IMR-90 (cell line): ENCODE results near the gene CC2D2B. TPM values are rescaled to one million over a fixed set of nuclear protein-coding genes. Genes with fewer than 3 reads are reported as not detected.
"Not testable (repeated sequence)": the region's sequence is repeated elsewhere in the genome, so short reads cannot be mapped to it uniquely, and the experiment has no call there.

Source experiments
- ATAC-seq: fragments of 200-7000 bp; cut with Tn5 transposase; 2 replicates; pipeline ENCODE4 v1.9.1; 2020; ENCODE audit warnings: low read depth, mild to moderate bottlenecking, moderate library complexity
- BruUV-seq: library from RNA; stranded (reverse); fragments of 400-500 nt; replicated peaks from 2 replicates; lab custom pipeline; 2021; lab: Mats Ljungman, UMichigan
- CTCF ChIA-PET: fragments of 300-600 bp; formaldehyde crosslinking; extraction: SDS; loops from one replicate; lab custom pipeline; 2021; ENCODE audit warnings: antibody characterized with exemption; lab: Yijun Ruan, JAX
- POLR2A ChIA-PET: fragments of 300-600 bp; sonication (Branson Sonifier 250); formaldehyde crosslinking; loops from one replicate; lab custom pipeline; 2022; ENCODE audit warnings: antibody characterized with exemption; ENCODE audit not compliant: unreplicated experiment; lab: Charles Lee
- DNase-seq: peaks from one replicate; pipeline ENCODE4 v3.0.0; 2013
- H2AFZ ChIP-seq: replicated peaks from 2 replicates; pipeline ENCODE3; 2013; ENCODE audit warnings: low read length, mild to moderate bottlenecking; ENCODE audit not compliant: poor library complexity
- H2AK5ac ChIP-seq: 2 replicates; pipeline ENCODE4 v1.6.1; 2013; ENCODE audit warnings: low read depth, low read length, inconsistent platforms
- H2AK9ac ChIP-seq: replicated peaks from 2 replicates; pipeline ENCODE3; 2013; ENCODE audit warnings: mild to moderate bottlenecking, low read depth, low read length, moderate library complexity; ENCODE audit not compliant: poor library complexity
- H2BK120ac ChIP-seq: 2 replicates; pipeline ENCODE4 v1.6.1; 2013; ENCODE audit warnings: low read depth, low read length, inconsistent platforms
- H2BK15ac ChIP-seq: 3 replicates; pipeline ENCODE4 v1.6.1; 2013; ENCODE audit warnings: low read depth, low read length, inconsistent platforms
- H2BK20ac ChIP-seq: 2 replicates; pipeline ENCODE4 v1.6.1; 2013; ENCODE audit warnings: low read depth, mild to moderate bottlenecking, inconsistent platforms, low read length, moderate library complexity
- H2BK5ac ChIP-seq: 2 replicates; pipeline ENCODE4 v1.6.1; 2013; ENCODE audit warnings: mild to moderate bottlenecking, low read depth, low read length, inconsistent platforms; ENCODE audit not compliant: poor library complexity, severe bottlenecking
- H3K14ac ChIP-seq: replicated peaks from 2 replicates; pipeline ENCODE4 v1.6.1; 2013; ENCODE audit warnings: low read depth, low read length, inconsistent platforms
- H3K18ac ChIP-seq: 2 replicates; pipeline ENCODE4 v1.6.1; 2013; ENCODE audit warnings: low read depth, low read length, control low read depth
- H3K23ac ChIP-seq: 2 replicates; pipeline ENCODE4 v1.6.1; 2013; ENCODE audit warnings: low read depth, low read length, inconsistent platforms
- H3K27ac ChIP-seq: 2 replicates; pipeline ENCODE4 v1.5.1; 2013; ENCODE audit warnings: mild to moderate bottlenecking, control low read depth, low read length; ENCODE audit not compliant: insufficient read depth
- H3K27me3 ChIP-seq: 2 replicates; pipeline ENCODE4 v1.6.1; 2013; ENCODE audit warnings: low read length; ENCODE audit not compliant: control insufficient read depth, insufficient read depth
- H3K36me3 ChIP-seq: 2 replicates; pipeline ENCODE4 v1.6.1; 2013; ENCODE audit warnings: low read length, mixed read lengths; ENCODE audit not compliant: control insufficient read depth, insufficient read depth
- H3K4ac ChIP-seq: 2 replicates; pipeline ENCODE4 v1.6.1; 2013; ENCODE audit warnings: low read depth, low read length, inconsistent platforms
- H3K4me1 ChIP-seq: 2 replicates; pipeline ENCODE4 v1.6.1; 2013; ENCODE audit warnings: low read length, mixed read lengths; ENCODE audit not compliant: control insufficient read depth, insufficient read depth
- H3K4me2 ChIP-seq: 2 replicates; pipeline ENCODE4 v1.6.1; 2013; ENCODE audit warnings: low read depth, mild to moderate bottlenecking, control low read depth, low read length, moderate library complexity
- H3K4me3 ChIP-seq: 2 replicates; pipeline ENCODE4 v1.5.1; 2013; ENCODE audit warnings: low read depth, mild to moderate bottlenecking, control low read depth, low read length, moderate library complexity; ENCODE audit not compliant: insufficient read depth
- H3K56ac ChIP-seq: 2 replicates; pipeline ENCODE4 v1.6.1; 2013; ENCODE audit warnings: low read length, inconsistent platforms; ENCODE audit not compliant: insufficient read depth; ENCODE audit errors: extremely low read depth
- H3K79me1 ChIP-seq, 2 experiments: 2 replicates each; pipeline ENCODE4 v1.6.1; 2013; ENCODE audit warnings: low read length in 2 of 2, inconsistent platforms in 1 of 2, low read depth in 1 of 2
- H3K9ac ChIP-seq: 2 replicates; pipeline ENCODE4 v1.6.1; 2013; ENCODE audit warnings: low read depth, low read length, control low read depth
- H3K9me1 ChIP-seq: 2 replicates; pipeline ENCODE4 v1.6.1; 2013; ENCODE audit warnings: low read length, inconsistent platforms; ENCODE audit not compliant: insufficient read depth
- H3K9me3 ChIP-seq: 2 replicates; pipeline ENCODE4 v1.6.1; 2013; ENCODE audit warnings: low read length; ENCODE audit not compliant: control insufficient read depth, insufficient read depth
- H4K20me1 ChIP-seq: 2 replicates; pipeline ENCODE4 v1.6.1; 2013; ENCODE audit warnings: low read length, inconsistent platforms; ENCODE audit not compliant: insufficient read depth
- H4K5ac ChIP-seq: 2 replicates; pipeline ENCODE4 v1.6.1; 2013; ENCODE audit warnings: mild to moderate bottlenecking, low read depth, low read length, control low read depth
- H4K8ac ChIP-seq, 2 experiments: 2 replicates each; pipeline ENCODE4 v1.6.1; 2013; ENCODE audit warnings: low read depth in 2 of 2, low read length in 2 of 2, control low read depth in 1 of 2, inconsistent platforms in 1 of 2
- H4K91ac ChIP-seq: 2 replicates; pipeline ENCODE4 v1.6.1; 2013; ENCODE audit warnings: low read depth, low read length, inconsistent platforms; ENCODE audit not compliant: insufficient read depth
- CTCF ChIP-seq: conservative IDR thresholded peaks from 2 replicates; pipeline ENCODE4 v1.5.1; 2012; ENCODE audit warnings: mild to moderate bottlenecking, low read depth, low read length, improper control_type of control experiment
- FOS ChIP-seq: fragments of 150-350 bp; IDR thresholded peaks from 2 replicates; pipeline ENCODE4 v1.6.1; 2016; ENCODE audit warnings: low read depth, low read length
- MAFK ChIP-seq: IDR thresholded peaks from 2 replicates; pipeline ENCODE4 v1.6.1; 2012; ENCODE audit warnings: low read depth, low read length, improper control_type of control experiment
- RAD21 ChIP-seq: IDR thresholded peaks from 2 replicates; pipeline ENCODE4 v1.6.1; 2012; ENCODE audit warnings: low read length, improper control_type of control experiment
- WGBS, 2 experiments: methylation state at CpG; one replicate each; pipeline versions ENCODE4 v1.1.5 to v1.1.7; 2013; ENCODE audit warnings: missing lambda C conversion rate in 2 of 2; ENCODE audit not compliant: insufficient read length in 1 of 2; ENCODE audit errors: extremely low coverage in 2 of 2; 5-methylcytosine and 5-hydroxymethylcytosine counted together
- dilution Hi-C: fragments of 300-500 bp; cut with HindIII; formaldehyde crosslinking; loops from one replicate; pipeline ENCODE4 v1.14.3; 2018; ENCODE audit warnings: low sequenced_read_pairs; ENCODE audit not compliant: unreplicated experiment
- in situ Hi-C: fragments of 300-500 bp; cut with MboI; formaldehyde crosslinking; loops from 3 replicates; pipeline ENCODE4 v1.14.3; 2019; ENCODE audit warnings: low sequenced_read_pairs, inconsistent platforms, mixed read lengths
- intact Hi-C: fragments of 100-400 bp; cut with micrococcal nuclease; formaldehyde crosslinking; loops from 2 replicates; pipeline ENCODE4 v1.10.0; 2022
- polyA plus RNA-seq, 3 experiments: library from polyadenylated mRNA; depleted of rRNA; stranded (reverse); fragments of >200 nt; gene quantifications; 2 replicates each; pipeline ENCODE4 v1.2.3, GENCODE V29; 2012; ENCODE audit warnings: low replicate concordance in 1 of 3
- total RNA-seq: library from RNA; depleted of rRNA; stranded (reverse); fragments of >200 nt; gene quantifications from 2 replicates; pipeline ENCODE4 v1.2.3, GENCODE V29; 2012

Gene CC2D2B
- total and polyA plus RNA-seq, 2 of the 4 experiments (the other 2 are of a cell fraction), result not detected

GRCh38 chr10:96047004-96047649 lies 139.4 kb downstream of the CC2D2B start:
- Histone ChIP-seq H3K27me3 (no peaks in the 10 kb centered on the region), H2AK5ac (no peak overlapping the region), H3K4me3 (no peak overlapping the region), H3K14ac (no peak overlapping the region), H2BK15ac (no peak overlapping the region), H4K8ac (no peak overlapping the region), H2AFZ (no peak overlapping the region), H3K36me3 (peaks cover 6% of the 10 kb centered on the region), H3K4me2 (no peak overlapping the region), H2BK5ac (no peak overlapping the region), H2BK20ac (no peak overlapping the region), H3K9ac (no peak overlapping the region), H3K4me1 (no peaks in the 10 kb centered on the region; the same call in 1 of the 2 replicates), H3K23ac (no peak overlapping the region), H3K56ac (no peak overlapping the region), H2BK120ac (no peak overlapping the region), H4K91ac (no peak overlapping the region), H3K18ac (no peak overlapping the region), H3K9me3 (no peaks in the 10 kb centered on the region), H4K5ac (no peak overlapping the region), H4K20me1 (peaks cover 3% of the 10 kb centered on the region; the same call in 1 of the 2 replicates), H3K27ac (no peak overlapping the region), H2AK9ac (no peak overlapping the region), H3K4ac (no peak overlapping the region), H3K9me1 (peaks cover 3% of the 10 kb centered on the region), H3K79me1 (peaks cover 17 to 42% of the 10 kb centered on the region in 2 experiments)
- in situ Hi-C loops, result loop anchor here (5.0 kb wide), 1 partner anchor 85 kb away; the partner anchor contains the start of gene ZNF518A
- dilution Hi-C loops, result no loop called here
- TF ChIP-seq FOS (no peak), RAD21 (no peak), CTCF (no peak), MAFK (no peak)
- ATAC-seq, result no peak
- intact Hi-C loops, result no loop called here
- no peak for DNase-seq
- CTCF ChIA-PET, result interaction anchor here (0.9 kb wide), 2 partner anchors 30 to 144 kb away, joined by 3 to 4 read pairs; no protein-coding TSS in a partner anchor
- no TSS peak for BruUV-seq
- POLR2A ChIA-PET, result no interaction called here
- WGBS, 2 experiments, result no CpG with 5 or more reads among the region's 4 CpGs

GRCh38 chr10:96047925-96048324 lies 140.2 kb downstream of the CC2D2B start:
- H3K4me2 ChIP-seq, H3K4me3 ChIP-seq, H3K23ac ChIP-seq, H2BK15ac ChIP-seq, H4K8ac ChIP-seq, intact Hi-C loops, H3K4ac ChIP-seq, H3K4me1 ChIP-seq, H3K27me3 ChIP-seq, H3K36me3 ChIP-seq, H3K9me1 ChIP-seq, POLR2A ChIA-PET, ATAC-seq, H3K27ac ChIP-seq, DNase-seq, H3K18ac ChIP-seq, H3K14ac ChIP-seq, BruUV-seq, H4K20me1 ChIP-seq, H2BK120ac ChIP-seq, H2AK5ac ChIP-seq, H4K91ac ChIP-seq, H2BK20ac ChIP-seq, H3K9ac ChIP-seq, H2AK9ac ChIP-seq, H3K9me3 ChIP-seq, H2AFZ ChIP-seq, H2BK5ac ChIP-seq, H3K56ac ChIP-seq, H4K5ac ChIP-seq, dilution Hi-C loops, CTCF ChIA-PET: not testable (repeated sequence)
- peaks cover 25 to 38% of the 10 kb centered on the region in 2 experiments for H3K79me1 ChIP-seq
- no CpG with 5 or more reads among the region's 3 CpGs for WGBS, 2 experiments
- in situ Hi-C loops, result loop anchor here (5.0 kb wide), 1 partner anchor 84 kb away; the partner anchor contains the start of gene ZNF518A
